ENCODE data around the gene JUN. TPM values are rescaled to one million over a fixed set of nuclear protein-coding genes. Genes with fewer than 3 reads are reported as not detected.

The JUN gene
- total RNA-seq, 1 experiment from 2014 or later, result 15.9 TPM

GRCh38 chr1:58732087-58732775, 51.6 kb downstream of the JUN start:
- ATAC-seq, result no peak
- no peak overlapping the region for H3K27ac Mint-ChIP-seq
- H3K27me3 Mint-ChIP-seq (ENCODE audit: low read depth), result no peaks in the 10 kb centered on the region
- ChIA-PET CTCF (no interaction called here), POLR2A (interaction anchor here (0.6 kb wide), 1 partner anchor 293 kb away, joined by 3 read pairs; no protein-coding TSS in a partner anchor)
- H3K4me3 Mint-ChIP-seq, result no peak overlapping the region
- no peak for DNase-seq (ENCODE audit: low spot score)
- H3K36me3 Mint-ChIP-seq, result peaks cover 4% of the 10 kb centered on the region
- TF ChIP-seq SMAD4 (CRISPR knock-in tag; IDR thresholded peaks at IDR 0.05) (no peak), TEAD1 (CRISPR knock-in tag; IDR thresholded peaks at IDR 0.05) (no peak), ARID4B (CRISPR knock-in tag; IDR thresholded peaks at IDR 0.05; ENCODE audit: borderline replicate concordance) (no peak), ZNF232 (CRISPR knock-in tag; IDR thresholded peaks at IDR 0.05) (no peak), AR (CRISPR knock-in tag; IDR thresholded peaks at IDR 0.05) (no peak), ATF1 (CRISPR knock-in tag; IDR thresholded peaks at IDR 0.05) (no peak), NFATC4 (CRISPR knock-in tag; IDR thresholded peaks at IDR 0.05) (no peak), ZNF317 (CRISPR knock-in tag; IDR thresholded peaks at IDR 0.05; ENCODE audit: borderline replicate concordance, low read depth) (no peak), ZNF512 (CRISPR knock-in tag; IDR thresholded peaks at IDR 0.05; ENCODE audit: borderline replicate concordance) (no peak), KAT7 (CRISPR knock-in tag; IDR thresholded peaks at IDR 0.05; ENCODE audit: borderline replicate concordance) (no peak), ZNF219 (CRISPR knock-in tag; IDR thresholded peaks at IDR 0.05; ENCODE audit: borderline replicate concordance) (no peak), JUN (CRISPR knock-in tag; IDR thresholded peaks at IDR 0.05) (no peak), ZNF263 (CRISPR knock-in tag; IDR thresholded peaks at IDR 0.05; ENCODE audit: low read depth) (no peak), ERG (CRISPR knock-in tag; IDR thresholded peaks at IDR 0.05) (no peak), SOX15 (CRISPR knock-in tag; IDR thresholded peaks at IDR 0.05) (no peak)
- TF ChIP-seq, protein P1, sequence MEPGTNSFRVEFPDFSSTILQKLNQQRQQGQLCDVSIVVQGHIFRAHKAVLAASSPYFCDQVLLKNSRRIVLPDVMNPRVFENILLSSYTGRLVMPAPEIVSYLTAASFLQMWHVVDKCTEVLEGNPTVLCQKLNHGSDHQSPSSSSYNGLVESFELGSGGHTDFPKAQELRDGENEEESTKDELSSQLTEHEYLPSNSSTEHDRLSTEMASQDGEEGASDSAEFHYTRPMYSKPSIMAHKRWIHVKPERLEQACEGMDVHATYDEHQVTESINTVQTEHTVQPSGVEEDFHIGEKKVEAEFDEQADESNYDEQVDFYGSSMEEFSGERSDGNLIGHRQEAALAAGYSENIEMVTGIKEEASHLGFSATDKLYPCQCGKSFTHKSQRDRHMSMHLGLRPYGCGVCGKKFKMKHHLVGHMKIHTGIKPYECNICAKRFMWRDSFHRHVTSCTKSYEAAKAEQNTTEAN (CRISPR knock-in tag; IDR thresholded peaks at IDR 0.05), result no peak
- TF ChIP-seq, protein P2, sequence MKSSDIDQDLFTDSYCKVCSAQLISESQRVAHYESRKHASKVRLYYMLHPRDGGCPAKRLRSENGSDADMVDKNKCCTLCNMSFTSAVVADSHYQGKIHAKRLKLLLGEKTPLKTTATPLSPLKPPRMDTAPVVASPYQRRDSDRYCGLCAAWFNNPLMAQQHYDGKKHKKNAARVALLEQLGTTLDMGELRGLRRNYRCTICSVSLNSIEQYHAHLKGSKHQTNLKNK (CRISPR knock-in tag; IDR thresholded peaks at IDR 0.05), result no peak
- H3K4me1 Mint-ChIP-seq, result peaks cover 4% of the 10 kb centered on the region
- H3K9me3 Mint-ChIP-seq, result peaks cover 12% of the 10 kb centered on the region

Other genes starting within 250 kb of the JUN start
- 10.5 to 13.1 TPM (median 11.7 TPM) in 3 replicates for gene OMA1, start 237.3 kb downstream of the JUN start, total RNA-seq (2021)
- gene TACSTD2, start 206.8 kb downstream of the JUN start, total RNA-seq (2021), result 0.50 to 1.2 TPM (median 0.80 TPM) in 3 replicates
- gene MYSM1, start 84.0 kb downstream of the JUN start, total RNA-seq (2021), result 86.4 to 118 TPM (median 89.3 TPM) in 3 replicates